ENCODE measurements around the gene TTLL5. TPM values are rescaled to one million over a fixed set of nuclear protein-coding genes. Genes with fewer than 3 reads are reported as not detected.

Gene TTLL5
- total RNA-seq, 1 experiment from 2014 or later: 35.7 TPM

- peaks cover 32 to 66% (median 53%) of the 10 kb centered on the region in 3 experiments for H3K36me3 Mint-ChIP-seq (ENCODE audit: insufficient read depth in 1 of 3, low read depth in 3 of 3)
- H2BK5ac ChIP-seq (ENCODE audit: insufficient read length, low read length): no peak overlapping the region
- DNase-seq: no peak
- H3K4me1 Mint-ChIP-seq: no peaks in the 10 kb centered on the region
- H3K4me1 ChIP-seq (ENCODE audit: insufficient read depth, low read length): no peaks in the 10 kb centered on the region
- H2BK12ac ChIP-seq (ENCODE audit: insufficient read length, low read depth, low read length): no peak overlapping the region
- no peak overlapping the region for H3K27ac Mint-ChIP-seq
- H3K27ac ChIP-seq (ENCODE audit: insufficient read length, low read depth, low read length): no peak overlapping the region
- H3K56ac ChIP-seq (ENCODE audit: insufficient read length, low read depth, low read length): no peak overlapping the region
- no peaks in the 10 kb centered on the region for H3K23me2 ChIP-seq (ENCODE audit: insufficient read length, low read depth, low read length, poor library complexity, severe bottlenecking)
- H3K4me2 ChIP-seq (ENCODE audit: insufficient read depth, insufficient read length, low read length): no peak overlapping the region
- H3K9ac ChIP-seq (ENCODE audit: extremely low read depth, insufficient read length, low read length): no peak overlapping the region
- H4K20me1 ChIP-seq (ENCODE audit: control insufficient read depth, insufficient read depth, insufficient read length): no peaks in the 10 kb centered on the region
- H3K9me3 Mint-ChIP-seq: no peaks in the 10 kb centered on the region
- no peak overlapping the region for H3T11ph ChIP-seq (ENCODE audit: low read length)
- no peak overlapping the region for H3K4ac ChIP-seq (ENCODE audit: low read depth, low read length)
- H4K91ac ChIP-seq (ENCODE audit: insufficient read length, low read depth, low read length): no peak overlapping the region
- no peak overlapping the region for H3K23ac ChIP-seq (ENCODE audit: insufficient read length, low read depth, low read length)
- no peak overlapping the region for H2BK20ac ChIP-seq (ENCODE audit: low read depth, low read length, poor library complexity, severe bottlenecking)
- no peak overlapping the region for H3K14ac ChIP-seq (ENCODE audit: insufficient read depth, low read length)
- H3K79me2 ChIP-seq (ENCODE audit: insufficient read depth, low read length): no peaks in the 10 kb centered on the region
- H2AK5ac ChIP-seq (ENCODE audit: insufficient read length, low read length): no peak overlapping the region
- no peaks in the 10 kb centered on the region for H3K27me3 ChIP-seq (ENCODE audit: insufficient read depth, low read length)
- no CpG with 5 or more reads among the region's 1 CpG for WGBS (ENCODE audit: extremely low coverage, insufficient read length, low lambda C conversion rate)
- no peak for TF ChIP-seq CTCF (conservative IDR thresholded peaks at IDR 0.05)
- no peak overlapping the region for H4K8ac ChIP-seq (replicated peaks; ENCODE audit: insufficient read length, low read depth, low read length)
- no peak overlapping the region for H2BK120ac ChIP-seq (ENCODE audit: low read depth, low read length, poor library complexity, severe bottlenecking)
- no peaks in the 10 kb centered on the region for H3K9me3 ChIP-seq (ENCODE audit: control insufficient read depth, low read depth, low read length)
- no peaks in the 10 kb centered on the region for H3K27me3 Mint-ChIP-seq (ENCODE audit: low read depth)
- H3K79me1 ChIP-seq (ENCODE audit: insufficient read depth, low read depth, low read length, poor library complexity, severe bottlenecking): no peaks in the 10 kb centered on the region
- no peak overlapping the region for H2AFZ ChIP-seq (ENCODE audit: low read length)
- no peak overlapping the region for H2BK15ac ChIP-seq (ENCODE audit: low read depth, low read length)
- no peak overlapping the region for H3K4me3 Mint-ChIP-seq
- no peak overlapping the region for H3K18ac ChIP-seq (ENCODE audit: insufficient read length, low read depth, low read length)
- H4K5ac ChIP-seq (ENCODE audit: insufficient read length, low read depth, low read length): no peak overlapping the region
Measured at GRCh38 chr14:75649773-75650172, 11.3 kb upstream of the TTLL5 start.
